Trophoblast cell (in vitro differentiated cells and primary cell): ENCODE data around the gene NCAM1.

Source experiments
- DNase-seq, 2 donors: peaks; one replicate each; pipeline ENCODE4 v3.0.0-alpha.2; 2016
- H2AFZ ChIP-seq: 2 replicates; pipeline ENCODE4 v1.6.1; 2013; ENCODE audit warnings: low read length, moderate library complexity, mild to moderate bottlenecking; ENCODE audit not compliant: insufficient read depth, poor library complexity
- H2AK5ac ChIP-seq: 2 replicates; pipeline ENCODE4 v1.6.1; 2013; ENCODE audit warnings: mild to moderate bottlenecking, low read length
- H2BK120ac ChIP-seq: 2 replicates; pipeline ENCODE4 v1.6.1; 2013; ENCODE audit warnings: low read length, mild to moderate bottlenecking, moderate library complexity; ENCODE audit not compliant: insufficient read depth, poor library complexity
- H2BK12ac ChIP-seq: 2 replicates; pipeline ENCODE4 v1.6.1; 2013; ENCODE audit warnings: mild to moderate bottlenecking, low read length, moderate library complexity
- H2BK5ac ChIP-seq: 2 replicates; pipeline ENCODE4 v1.6.1; 2013; ENCODE audit warnings: low read length, low read depth, moderate library complexity, mild to moderate bottlenecking; ENCODE audit not compliant: poor library complexity
- H3K14ac ChIP-seq: 2 replicates; pipeline ENCODE4 v1.6.1; 2013; ENCODE audit warnings: mild to moderate bottlenecking, low read length
- H3K18ac ChIP-seq: 2 replicates; pipeline ENCODE4 v1.6.1; 2013; ENCODE audit warnings: mild to moderate bottlenecking, low read length
- H3K23ac ChIP-seq: 2 replicates; pipeline ENCODE4 v1.6.1; 2013; ENCODE audit warnings: low read length
- H3K27ac ChIP-seq: 2 replicates; pipeline ENCODE4 v1.5.1; 2013; ENCODE audit warnings: low read depth, mild to moderate bottlenecking, inconsistent platforms, low read length, moderate library complexity
- H3K27me3 ChIP-seq: 2 replicates; pipeline ENCODE4 v1.6.1; 2013; ENCODE audit warnings: inconsistent platforms, mild to moderate bottlenecking, low read length, moderate library complexity; ENCODE audit not compliant: insufficient read depth
- H3K36me3 ChIP-seq, 2 experiments: 1 replicate in 1 of 2; 2 replicates in 1 of 2; pipeline ENCODE4 v1.6.1; 2013; ENCODE audit warnings: low read length in 2 of 2, mild to moderate bottlenecking in 2 of 2, moderate library complexity in 1 of 2; ENCODE audit not compliant: insufficient read depth in 2 of 2, control insufficient read depth in 1 of 2
- H3K4ac ChIP-seq: 2 replicates; pipeline ENCODE4 v1.6.1; 2013; ENCODE audit warnings: low read depth, mild to moderate bottlenecking, low read length, moderate library complexity
- H3K4me1 ChIP-seq, 2 experiments: 1 replicate in 1 of 2; 2 replicates in 1 of 2; pipeline ENCODE4 v1.6.1; 2013; ENCODE audit warnings: low read length in 2 of 2, mild to moderate bottlenecking in 2 of 2, moderate library complexity in 1 of 2; ENCODE audit not compliant: insufficient read depth in 2 of 2, control insufficient read depth in 1 of 2
- H3K4me2 ChIP-seq: 2 replicates; pipeline ENCODE4 v1.6.1; 2013; ENCODE audit warnings: inconsistent platforms, mild to moderate bottlenecking, low read length, moderate library complexity
- H3K4me3 ChIP-seq: 2 replicates; pipeline ENCODE4 v1.5.1; 2013; ENCODE audit warnings: mild to moderate bottlenecking, low read depth, low read length, inconsistent platforms
- H3K79me1 ChIP-seq: one replicate; pipeline ENCODE4 v1.6.1; 2013; ENCODE audit warnings: low read length
- H3K79me2 ChIP-seq: 2 replicates; pipeline ENCODE4 v1.6.1; 2013; ENCODE audit warnings: low read length, mild to moderate bottlenecking; ENCODE audit not compliant: control insufficient read depth, insufficient read depth, poor library complexity
- H3K9ac ChIP-seq: 2 replicates; pipeline ENCODE4 v1.6.1; 2013; ENCODE audit warnings: mild to moderate bottlenecking, low read length
- H3K9me3 ChIP-seq: 2 replicates; pipeline ENCODE4 v1.6.1; 2013; ENCODE audit warnings: low read depth, mild to moderate bottlenecking, control low read depth, inconsistent platforms, low read length; ENCODE audit not compliant: insufficient read depth
- H4K12ac ChIP-seq: 2 replicates; pipeline ENCODE4 v1.6.1; 2013; ENCODE audit warnings: low read depth, mild to moderate bottlenecking, low read length, moderate library complexity
- H4K8ac ChIP-seq: 2 replicates; pipeline ENCODE4 v1.6.1; 2013; ENCODE audit warnings: low read depth, mild to moderate bottlenecking, low read length, moderate library complexity
- H4K91ac ChIP-seq: one replicate; pipeline ENCODE4 v1.6.1; 2013; ENCODE audit warnings: low read depth, mild to moderate bottlenecking, low read length, moderate library complexity
- WGBS: extraction: QIAGEN DNeasy Blood & Tissue Kit; methylation state at CpG from one replicate; pipeline ENCODE4 v1.1.7; 2013; ENCODE audit warnings: missing lambda C conversion rate; ENCODE audit not compliant: insufficient read length, insufficient coverage; ENCODE audit errors: extremely low coverage; 5-methylcytosine and 5-hydroxymethylcytosine counted together

The NCAM1 gene

GRCh38 chr11:113148076-113148475, 186.9 kb downstream of the NCAM1 start:
- H3K4me3 ChIP-seq: no peak overlapping the region
- no peaks in the 10 kb centered on the region for H3K27me3 ChIP-seq
- H4K8ac ChIP-seq: no peak overlapping the region
- H3K18ac ChIP-seq: no peak overlapping the region
- H4K91ac ChIP-seq: no peak overlapping the region
- H3K9me3 ChIP-seq: no peaks in the 10 kb centered on the region
- H4K12ac ChIP-seq: no peak overlapping the region
- no peak overlapping the region for H2AFZ ChIP-seq
- no peak overlapping the region for H3K27ac ChIP-seq
- no peak overlapping the region for H2BK12ac ChIP-seq
- no peak overlapping the region for H3K23ac ChIP-seq
- no peak overlapping the region for H3K14ac ChIP-seq
- no peak overlapping the region for H2BK120ac ChIP-seq
- no peak overlapping the region for H2AK5ac ChIP-seq
- H3K4me2 ChIP-seq: no peak overlapping the region
- no peaks in the 10 kb centered on the region for H3K79me1 ChIP-seq
- H3K79me2 ChIP-seq: no peaks in the 10 kb centered on the region
- H2BK5ac ChIP-seq: no peak overlapping the region
- H3K36me3 ChIP-seq: no peaks in the 10 kb centered on the region
- no CpG with 5 or more reads among the region's 9 CpGs for WGBS
- no peak overlapping the region for H3K9ac ChIP-seq
- DNase-seq: no peak
- H3K4ac ChIP-seq: no peak overlapping the region
- no peaks in the 10 kb centered on the region for H3K4me1 ChIP-seq

GRCh38 chr11:113148652-113149051, 187.4 kb downstream of the NCAM1 start:
- WGBS: no CpG with 5 or more reads among the region's 1 CpG
- DNase-seq: no peak

GRCh38 chr11:113151521-113151920, 190.3 kb downstream of the NCAM1 start:
- WGBS: no CpG with 5 or more reads among the region's 4 CpGs
- Histone ChIP-seq H2BK120ac (no peak overlapping the region), H4K91ac (no peak overlapping the region), H3K79me1 (no peaks in the 10 kb centered on the region), H3K9ac (no peak overlapping the region), H3K27me3 (no peaks in the 10 kb centered on the region), H3K36me3 (no peaks in the 10 kb centered on the region), H2AFZ (no peak overlapping the region), H3K4me1 (no peaks in the 10 kb centered on the region), H3K14ac (no peak overlapping the region), H3K9me3 (no peaks in the 10 kb centered on the region), H3K79me2 (no peaks in the 10 kb centered on the region), H2AK5ac (no peak overlapping the region), H2BK5ac (no peak overlapping the region), H3K4me3 (no peak overlapping the region), H4K12ac (no peak overlapping the region), H3K4me2 (no peak overlapping the region), H4K8ac (no peak overlapping the region), H3K18ac (no peak overlapping the region), H3K23ac (no peak overlapping the region), H3K4ac (no peak overlapping the region), H3K27ac (no peak overlapping the region), H2BK12ac (no peak overlapping the region)
- DNase-seq: peak; percentile 5 to 29

More at GRCh38 chr11:113148652-113149051, 187.4 kb downstream of the NCAM1 start:
- no peaks in the 10 kb centered on the region for H3K79me1 ChIP-seq
- H2BK12ac ChIP-seq: no peak overlapping the region
- no peak overlapping the region for H3K4me2 ChIP-seq
- H4K12ac ChIP-seq: no peak overlapping the region
- no peak overlapping the region for H3K9ac ChIP-seq
- H2BK5ac ChIP-seq: no peak overlapping the region
- H4K8ac ChIP-seq: no peak overlapping the region
- H3K14ac ChIP-seq: no peak overlapping the region
- H3K4me3 ChIP-seq: no peak overlapping the region
- no peak overlapping the region for H3K4ac ChIP-seq
- no peaks in the 10 kb centered on the region for H3K9me3 ChIP-seq
- H3K18ac ChIP-seq: no peak overlapping the region
- H3K36me3 ChIP-seq: no peaks in the 10 kb centered on the region
- H3K23ac ChIP-seq: no peak overlapping the region
- no peaks in the 10 kb centered on the region for H3K79me2 ChIP-seq
- no peak overlapping the region for H2AK5ac ChIP-seq
- no peak overlapping the region for H4K91ac ChIP-seq
- H2AFZ ChIP-seq: no peak overlapping the region
- no peaks in the 10 kb centered on the region for H3K27me3 ChIP-seq
- H3K27ac ChIP-seq: no peak overlapping the region
- no peaks in the 10 kb centered on the region for H3K4me1 ChIP-seq
- no peak overlapping the region for H2BK120ac ChIP-seq

GRCh38 chr11:113152500-113152899, 191.3 kb downstream of the NCAM1 start:
- Histone ChIP-seq H3K4me1 (no peaks in the 10 kb centered on the region), H2AFZ (no peak overlapping the region), H2AK5ac (no peak overlapping the region), H2BK120ac (no peak overlapping the region), H3K23ac (no peak overlapping the region), H3K4me3 (no peak overlapping the region), H4K8ac (no peak overlapping the region), H3K9me3 (no peaks in the 10 kb centered on the region), H3K4ac (no peak overlapping the region), H2BK5ac (no peak overlapping the region), H2BK12ac (no peak overlapping the region), H4K12ac (no peak overlapping the region), H3K4me2 (no peak overlapping the region), H3K36me3 (no peaks in the 10 kb centered on the region), H3K9ac (no peak overlapping the region), H3K27ac (no peak overlapping the region), H4K91ac (no peak overlapping the region), H3K18ac (no peak overlapping the region), H3K79me1 (no peaks in the 10 kb centered on the region), H3K79me2 (no peaks in the 10 kb centered on the region), H3K14ac (no peak overlapping the region), H3K27me3 (no peaks in the 10 kb centered on the region)
- DNase-seq: no peak
